Hepatocyte (in vitro differentiated cells): ENCODE results near the gene ULBP3. TPM values are rescaled to one million over a fixed set of nuclear protein-coding genes. Genes with fewer than 3 reads are reported as not detected.

Experiments used
- DNase-seq: peaks from one replicate; pipeline ENCODE4 v3.0.0-alpha.2; 2016; ENCODE audit warnings: low spot score
- H2AFZ ChIP-seq: fragments of 200-600 bp; sonication (generic); 2 replicates; pipeline ENCODE4 v1.6.0; 2016; ENCODE audit warnings: antibody characterized with exemption, mild to moderate bottlenecking
- H3K27ac ChIP-seq: fragments of 200-600 bp; sonication (generic); 2 replicates; pipeline ENCODE4 v1.5.1; 2016; ENCODE audit warnings: mild to moderate bottlenecking
- H3K27me3 ChIP-seq: fragments of 200-600 bp; sonication (generic); 2 replicates; pipeline ENCODE4 v1.6.1; 2016
- H3K36me3 ChIP-seq: fragments of 200-600 bp; sonication (generic); replicated peaks from 2 replicates; pipeline ENCODE4 v1.5.1; 2016; ENCODE audit warnings: low read depth; ENCODE audit not compliant: insufficient read depth
- H3K4me1 ChIP-seq: fragments of 200-600 bp; sonication (generic); 2 replicates; pipeline ENCODE4 v1.5.1; 2016; ENCODE audit warnings: mild to moderate bottlenecking, moderate library complexity; ENCODE audit not compliant: insufficient read depth
- H3K4me2 ChIP-seq: fragments of 200-600 bp; sonication (generic); 2 replicates; pipeline ENCODE4 v1.6.0; 2016
- H3K4me3 ChIP-seq: fragments of 200-600 bp; sonication (generic); 2 replicates; pipeline ENCODE4 v1.5.1; 2016; ENCODE audit warnings: mild to moderate bottlenecking
- H3K79me2 ChIP-seq: fragments of 200-600 bp; sonication (generic); 2 replicates; pipeline ENCODE4 v1.6.0; 2017; ENCODE audit warnings: mild to moderate bottlenecking
- H3K9me2 ChIP-seq: fragments of 200-600 bp; sonication (generic); replicated peaks from 2 replicates; pipeline ENCODE4 v1.6.0; 2017; ENCODE audit warnings: mild to moderate bottlenecking; ENCODE audit not compliant: insufficient read depth
- H3K9me3 ChIP-seq: fragments of 200-600 bp; sonication (generic); 2 replicates; pipeline ENCODE4 v1.5.1; 2016; ENCODE audit warnings: low read depth, mild to moderate bottlenecking
- H4K20me1 ChIP-seq: fragments of 200-600 bp; sonication (generic); 2 replicates; pipeline ENCODE4 v1.6.0; 2016; ENCODE audit warnings: mild to moderate bottlenecking; ENCODE audit not compliant: insufficient read depth, poor library complexity, severe bottlenecking
- EZH2 ChIP-seq: fragments of 200-600 bp; sonication (generic); IDR thresholded peaks from 2 replicates; pipeline ENCODE4 v1.6.1; 2016; ENCODE audit warnings: antibody characterized with exemption, mild to moderate bottlenecking, borderline replicate concordance
- EZH2phosphoT487 ChIP-seq: fragments of 200-600 bp; sonication (generic); IDR thresholded peaks from one replicate; pipeline ENCODE4 v1.6.1; 2018; ENCODE audit warnings: antibody characterized with exemption, mild to moderate bottlenecking, low read depth, moderate library complexity; ENCODE audit not compliant: unreplicated experiment, severe bottlenecking
- WGBS: methylation state at CpG from one replicate; pipeline ENCODE4 v1.1.6; 2016; ENCODE audit warnings: low lambda C conversion rate; ENCODE audit errors: missing lambda C conversion rate; 5-methylcytosine and 5-hydroxymethylcytosine counted together
- polyA plus RNA-seq: library from polyadenylated mRNA; unstranded; fragments of >200 nt; fragmentation: Nextera tagmentation; extraction: Ambion mirVana; gene quantifications from 2 replicates; pipeline ENCODE4 v1.2.1, GENCODE V29; 2016
- total RNA-seq: library from RNA; depleted of rRNA; stranded (reverse); fragments of >200 nt; gene quantifications from 2 replicates; pipeline ENCODE4 v1.2.3, GENCODE V29; 2014
- TF ChIP-seq, protein P1 (sequence below): fragments of 200-600 bp; sonication (generic); IDR thresholded peaks from 2 replicates; pipeline ENCODE4 v1.5.1; 2016; ENCODE audit warnings: antibody characterized with exemption, mild to moderate bottlenecking; ENCODE audit not compliant: poor library complexity

The ULBP3 gene
- total and polyA plus RNA-seq, 2 experiments from 2014 or later, result 2.6 to 6.6 TPM

DNA sequence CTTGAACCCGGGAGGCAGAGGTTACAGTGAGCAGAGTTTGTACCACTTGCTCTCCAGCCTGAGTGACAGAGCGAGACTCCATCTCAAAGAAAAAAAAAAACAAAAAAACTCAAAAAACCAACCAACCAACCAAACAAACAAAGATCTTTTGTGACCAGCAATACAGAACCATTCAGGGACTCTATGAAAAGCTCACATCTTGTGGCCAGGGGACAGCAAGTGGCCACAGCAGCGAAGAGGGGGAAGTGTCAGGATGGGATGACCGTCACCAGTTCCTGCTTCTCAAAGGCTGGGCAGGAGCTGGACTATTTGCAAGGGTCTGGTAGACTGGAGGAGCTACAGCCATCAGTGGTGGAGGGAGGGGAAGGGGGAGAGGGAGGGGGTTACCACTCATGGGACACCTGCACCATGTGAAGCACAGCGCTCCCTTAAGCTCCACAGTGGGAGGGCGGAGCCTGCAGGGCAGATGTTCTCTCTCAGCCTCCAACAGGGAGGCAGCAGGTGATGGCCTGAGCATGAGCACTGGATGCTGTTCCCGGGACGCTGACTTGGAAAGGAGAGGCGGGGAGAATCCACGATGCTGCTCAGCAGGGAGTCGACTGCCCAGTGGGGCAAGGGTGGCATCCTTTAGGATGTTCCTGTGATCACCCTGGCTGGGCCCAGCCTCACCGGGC is 19.7 kb upstream of the ULBP3 start:
- Histone ChIP-seq H3K9me2 (no peaks in the 10 kb centered on the region), H3K9me3 (no peaks in the 10 kb centered on the region), H2AFZ (no peak overlapping the region), H3K36me3 (no peaks in the 10 kb centered on the region), H3K27ac (no peak overlapping the region), H3K4me1 (no peaks in the 10 kb centered on the region), H3K27me3 (peaks cover 9% of the 10 kb centered on the region), H4K20me1 (no peaks in the 10 kb centered on the region), H3K4me2 (no peak overlapping the region), H3K79me2 (no peaks in the 10 kb centered on the region), H3K4me3 (no peak overlapping the region)
- TF ChIP-seq, protein P1, sequence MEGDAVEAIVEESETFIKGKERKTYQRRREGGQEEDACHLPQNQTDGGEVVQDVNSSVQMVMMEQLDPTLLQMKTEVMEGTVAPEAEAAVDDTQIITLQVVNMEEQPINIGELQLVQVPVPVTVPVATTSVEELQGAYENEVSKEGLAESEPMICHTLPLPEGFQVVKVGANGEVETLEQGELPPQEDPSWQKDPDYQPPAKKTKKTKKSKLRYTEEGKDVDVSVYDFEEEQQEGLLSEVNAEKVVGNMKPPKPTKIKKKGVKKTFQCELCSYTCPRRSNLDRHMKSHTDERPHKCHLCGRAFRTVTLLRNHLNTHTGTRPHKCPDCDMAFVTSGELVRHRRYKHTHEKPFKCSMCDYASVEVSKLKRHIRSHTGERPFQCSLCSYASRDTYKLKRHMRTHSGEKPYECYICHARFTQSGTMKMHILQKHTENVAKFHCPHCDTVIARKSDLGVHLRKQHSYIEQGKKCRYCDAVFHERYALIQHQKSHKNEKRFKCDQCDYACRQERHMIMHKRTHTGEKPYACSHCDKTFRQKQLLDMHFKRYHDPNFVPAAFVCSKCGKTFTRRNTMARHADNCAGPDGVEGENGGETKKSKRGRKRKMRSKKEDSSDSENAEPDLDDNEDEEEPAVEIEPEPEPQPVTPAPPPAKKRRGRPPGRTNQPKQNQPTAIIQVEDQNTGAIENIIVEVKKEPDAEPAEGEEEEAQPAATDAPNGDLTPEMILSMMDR, result no peak
- TF ChIP-seq EZH2phosphoT487 (no peak), EZH2 (no peak)
- 84% methylated on average over 12 of the region's 12 CpGs for WGBS
- DNase-seq, result no peak

DNA sequence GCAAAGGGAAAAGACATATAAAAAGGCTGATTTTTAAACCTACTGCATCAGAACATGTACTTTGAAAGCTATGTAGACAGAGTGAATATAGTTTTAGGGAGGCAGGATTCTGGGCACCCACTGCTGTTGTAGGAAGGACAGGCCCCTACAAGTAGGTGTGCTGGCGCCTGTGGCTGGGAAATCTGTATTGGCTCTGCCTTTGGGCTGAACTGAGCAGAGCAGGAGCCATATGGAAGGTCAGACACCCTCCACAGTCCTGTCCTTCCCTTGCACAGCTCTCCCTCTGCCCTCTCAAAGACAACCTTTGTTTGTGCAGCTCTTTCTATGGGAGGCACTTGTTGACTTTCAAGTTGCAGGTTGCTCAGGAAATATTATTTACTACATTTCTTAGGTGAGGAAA is 18.4 kb upstream of the ULBP3 start:
- Histone ChIP-seq H2AFZ (no peak overlapping the region), H3K27me3 (peaks cover 11% of the 10 kb centered on the region), H3K79me2 (no peaks in the 10 kb centered on the region), H3K27ac (no peak overlapping the region), H3K4me3 (no peak overlapping the region), H3K9me3 (no peaks in the 10 kb centered on the region), H3K4me1 (no peaks in the 10 kb centered on the region), H3K9me2 (no peaks in the 10 kb centered on the region), H3K36me3 (no peaks in the 10 kb centered on the region), H3K4me2 (no peak overlapping the region), H4K20me1 (no peaks in the 10 kb centered on the region)
- no peak for DNase-seq
- TF ChIP-seq EZH2phosphoT487, result no peak
- TF ChIP-seq EZH2, result no peak
- TF ChIP-seq, protein P1, result no peak
- WGBS, result 89% methylated on average over 1 of the region's 1 CpG

DNA sequence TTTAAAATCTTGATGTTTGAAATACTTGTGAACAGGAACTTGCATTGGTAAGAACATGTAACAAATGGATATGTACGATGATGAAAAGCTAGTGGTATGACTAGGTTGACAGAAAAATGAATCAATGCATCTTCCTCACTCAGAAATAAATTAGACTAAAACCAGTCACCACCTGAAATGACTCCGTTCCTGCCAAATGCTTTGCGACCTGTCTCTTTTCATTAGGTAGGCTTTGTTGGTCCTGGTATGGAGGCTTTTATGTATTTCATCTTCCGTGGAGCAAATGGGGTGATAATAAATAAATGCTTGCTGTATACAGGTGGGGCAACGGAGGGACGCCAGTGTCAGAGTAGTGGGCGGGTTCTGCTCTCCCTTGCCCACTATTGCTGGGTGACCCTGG is 17.1 kb upstream of the ULBP3 start:
- Histone ChIP-seq H3K79me2 (no peaks in the 10 kb centered on the region), H3K9me2 (no peaks in the 10 kb centered on the region), H2AFZ (no peak overlapping the region), H3K27me3 (peaks cover 11% of the 10 kb centered on the region), H3K9me3 (no peaks in the 10 kb centered on the region), H3K4me3 (no peak overlapping the region), H3K4me2 (no peak overlapping the region), H4K20me1 (no peaks in the 10 kb centered on the region), H3K36me3 (no peaks in the 10 kb centered on the region), H3K27ac (no peak overlapping the region), H3K4me1 (no peaks in the 10 kb centered on the region)
- 93% methylated on average over 7 of the region's 7 CpGs for WGBS
- no peak for DNase-seq
- TF ChIP-seq EZH2phosphoT487 (no peak), EZH2 (no peak)
- TF ChIP-seq, protein P1, result no peak
